HFF-Myc (cell line): ENCODE measurements around the gene ILDR1.

Experiments used
- DNase-seq: peaks from one replicate; pipeline ENCODE4 v3.0.0-alpha.2; 2011; ENCODE audit warnings: low read depth; ENCODE audit errors: extremely low read depth
- H3K4me3 ChIP-seq: replicated peaks from 2 replicates; pipeline ENCODE4 v1.5.1; 2011; ENCODE audit warnings: low read depth, mild to moderate bottlenecking, control low read depth, low read length
- TF ChIP-seq, protein P1 (sequence below): IDR thresholded peaks from 2 replicates; pipeline ENCODE4 v1.5.1; 2012; ENCODE audit warnings: mild to moderate bottlenecking, low read depth, low read length, control low read depth; ENCODE audit errors: missing control alignments

ILDR1 gene

DNA sequence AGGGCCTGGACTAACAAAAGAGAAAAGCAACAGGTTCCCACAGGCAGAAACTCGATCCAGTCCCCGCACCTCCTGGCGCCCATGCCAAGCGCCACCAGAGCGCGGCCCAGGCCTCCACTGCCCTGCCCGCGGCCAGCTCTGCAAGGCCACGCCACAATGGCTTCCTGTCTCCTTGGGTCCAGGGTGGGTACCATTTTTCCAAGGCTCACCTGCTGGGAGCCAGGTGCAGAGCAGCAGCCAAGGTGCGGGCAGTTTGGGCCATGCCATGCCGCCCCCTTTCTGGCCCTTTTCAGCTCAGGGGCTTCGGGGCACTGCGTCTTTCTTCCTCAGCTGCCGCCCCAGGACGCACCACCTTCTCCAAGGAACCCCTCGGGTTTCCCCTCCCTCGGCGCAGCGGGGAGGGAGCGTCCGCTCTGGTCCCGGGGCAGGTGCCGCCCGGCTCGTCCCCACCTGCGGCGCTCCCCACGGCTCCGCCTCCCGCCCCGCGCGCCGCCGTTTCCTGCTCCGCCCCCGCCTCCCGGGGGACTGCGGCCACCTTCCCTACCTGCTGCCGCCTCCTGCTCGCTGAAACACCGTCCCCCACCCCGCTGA is at the start of gene ILDR1:
Gene ILDR1, minus strand, starts transcription at position 437 of the 591 bp plus-strand sequence. Its CDS starts 170 bp downstream, at position 267.
- TF ChIP-seq, protein P1, sequence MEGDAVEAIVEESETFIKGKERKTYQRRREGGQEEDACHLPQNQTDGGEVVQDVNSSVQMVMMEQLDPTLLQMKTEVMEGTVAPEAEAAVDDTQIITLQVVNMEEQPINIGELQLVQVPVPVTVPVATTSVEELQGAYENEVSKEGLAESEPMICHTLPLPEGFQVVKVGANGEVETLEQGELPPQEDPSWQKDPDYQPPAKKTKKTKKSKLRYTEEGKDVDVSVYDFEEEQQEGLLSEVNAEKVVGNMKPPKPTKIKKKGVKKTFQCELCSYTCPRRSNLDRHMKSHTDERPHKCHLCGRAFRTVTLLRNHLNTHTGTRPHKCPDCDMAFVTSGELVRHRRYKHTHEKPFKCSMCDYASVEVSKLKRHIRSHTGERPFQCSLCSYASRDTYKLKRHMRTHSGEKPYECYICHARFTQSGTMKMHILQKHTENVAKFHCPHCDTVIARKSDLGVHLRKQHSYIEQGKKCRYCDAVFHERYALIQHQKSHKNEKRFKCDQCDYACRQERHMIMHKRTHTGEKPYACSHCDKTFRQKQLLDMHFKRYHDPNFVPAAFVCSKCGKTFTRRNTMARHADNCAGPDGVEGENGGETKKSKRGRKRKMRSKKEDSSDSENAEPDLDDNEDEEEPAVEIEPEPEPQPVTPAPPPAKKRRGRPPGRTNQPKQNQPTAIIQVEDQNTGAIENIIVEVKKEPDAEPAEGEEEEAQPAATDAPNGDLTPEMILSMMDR, result no peak
- no peak within 1 kb of the TSS for H3K4me3 ChIP-seq
- no peak for DNase-seq

DNA sequence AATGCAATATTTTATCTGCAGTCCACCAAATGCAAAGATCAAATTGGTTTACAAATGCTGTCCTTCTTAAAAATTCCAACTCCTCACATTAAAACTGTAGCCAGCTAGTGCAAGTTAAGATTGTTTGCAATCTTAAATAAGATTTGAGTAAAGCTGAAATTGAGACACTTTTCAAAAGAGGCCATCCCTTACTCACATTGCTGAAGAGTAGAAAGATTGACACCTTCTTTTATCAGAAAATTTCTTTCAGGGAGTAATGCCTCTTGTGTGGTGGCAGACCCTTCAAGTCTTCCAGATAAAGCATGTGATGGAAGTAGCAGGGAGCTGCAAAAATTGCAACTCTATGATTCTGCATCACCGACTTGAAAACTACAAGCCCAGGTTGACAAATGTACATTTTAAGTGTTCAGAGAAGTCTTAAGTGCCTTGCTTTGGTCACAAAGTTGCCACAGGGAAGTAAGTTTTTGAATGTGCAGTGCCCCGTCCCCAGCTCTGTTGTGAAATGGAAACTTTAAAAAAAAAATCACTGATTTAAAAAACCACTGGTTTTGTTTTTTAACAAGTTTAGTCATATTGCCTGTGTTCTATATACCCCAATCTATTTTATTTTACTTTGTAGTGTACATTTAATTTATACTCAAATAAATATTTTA is 45.7 kb upstream of the ILDR1 start:
- no peak for DNase-seq
- no peak overlapping the region for H3K4me3 ChIP-seq
- TF ChIP-seq, protein P1, result no peak

DNA sequence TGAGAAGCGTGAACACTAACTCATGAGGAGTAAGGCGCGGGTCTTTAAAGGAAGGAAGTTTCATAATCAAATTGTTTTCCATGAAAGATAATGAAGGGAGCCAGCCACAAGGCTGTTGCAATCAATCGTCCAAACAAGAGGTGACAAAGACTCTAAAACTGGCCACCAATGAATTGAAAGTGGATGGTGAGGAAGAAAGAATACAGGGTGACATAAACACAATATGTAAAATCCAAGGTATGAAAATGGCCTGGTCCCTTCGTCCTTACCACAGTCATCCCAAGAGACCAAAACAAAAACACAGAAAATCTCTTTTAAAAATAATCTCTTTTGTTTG is 45.1 kb upstream of the ILDR1 start:
- TF ChIP-seq, protein P1, result no peak
- no peak overlapping the region for H3K4me3 ChIP-seq
- no peak for DNase-seq

DNA sequence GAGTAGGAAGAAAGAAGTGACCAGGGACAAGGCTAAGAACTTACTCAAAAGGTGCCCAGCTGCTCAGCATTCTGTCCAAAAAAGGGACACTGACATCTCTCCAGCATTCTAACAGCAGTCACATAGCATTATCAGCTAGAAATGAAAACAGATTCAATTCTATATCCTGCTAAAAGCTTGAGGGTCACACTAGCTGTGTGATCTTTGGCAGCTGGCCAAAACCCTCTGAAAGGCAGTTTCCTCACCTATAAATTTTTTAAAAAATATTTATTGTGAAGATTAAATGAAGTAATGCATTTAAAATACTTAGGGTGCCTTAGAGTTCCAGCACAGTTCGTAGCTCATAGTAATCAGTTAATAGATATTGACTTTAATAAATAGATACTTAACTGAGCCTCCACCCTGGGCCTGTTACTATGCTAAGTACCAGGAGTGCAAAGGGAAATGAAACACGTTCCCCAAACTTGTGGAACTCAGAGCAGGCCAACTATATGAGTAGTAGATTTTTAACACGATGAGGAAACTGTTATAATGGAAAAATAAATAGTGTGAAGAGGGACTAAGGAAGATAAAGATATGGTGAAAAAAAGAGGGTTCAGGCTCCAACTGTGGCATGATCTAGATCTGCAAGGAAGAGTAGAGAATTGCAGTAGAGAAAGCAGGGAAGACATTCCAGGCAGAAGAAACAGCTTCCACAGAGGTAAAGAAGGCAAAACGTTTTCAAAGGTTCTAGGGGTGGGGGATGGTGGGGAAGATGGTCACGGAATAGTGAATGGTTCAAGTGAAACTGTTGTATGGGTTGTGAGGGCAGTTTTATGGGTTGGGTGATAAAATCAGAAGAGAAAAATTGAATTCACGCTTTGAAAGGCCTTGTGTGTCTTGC is 44.5 kb upstream of the ILDR1 start:
- no peak for DNase-seq
- TF ChIP-seq, protein P1, result no peak
- H3K4me3 ChIP-seq, result no peak overlapping the region

DNA sequence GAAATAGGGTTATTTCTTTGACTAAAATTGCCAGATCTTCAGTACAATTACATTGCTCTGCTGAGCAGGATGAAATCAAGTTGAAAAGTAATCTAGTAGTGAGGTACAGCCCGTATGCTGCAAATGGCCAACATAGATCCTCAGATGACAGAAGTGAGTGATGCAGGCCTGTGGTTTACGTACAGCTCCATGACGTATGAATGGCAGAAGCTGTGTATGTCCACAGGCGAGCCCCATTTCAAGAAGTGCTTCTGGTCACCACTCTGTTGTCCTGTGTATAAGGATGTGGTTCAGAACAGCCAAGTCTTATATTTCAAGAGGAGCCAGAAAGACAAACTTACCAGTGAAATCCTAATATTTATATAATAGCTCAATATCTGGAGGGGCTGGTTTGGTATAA is 42.3 kb upstream of the ILDR1 start:
- TF ChIP-seq, protein P1, result no peak
- DNase-seq, result no peak
- H3K4me3 ChIP-seq, result no peak overlapping the region

DNA sequence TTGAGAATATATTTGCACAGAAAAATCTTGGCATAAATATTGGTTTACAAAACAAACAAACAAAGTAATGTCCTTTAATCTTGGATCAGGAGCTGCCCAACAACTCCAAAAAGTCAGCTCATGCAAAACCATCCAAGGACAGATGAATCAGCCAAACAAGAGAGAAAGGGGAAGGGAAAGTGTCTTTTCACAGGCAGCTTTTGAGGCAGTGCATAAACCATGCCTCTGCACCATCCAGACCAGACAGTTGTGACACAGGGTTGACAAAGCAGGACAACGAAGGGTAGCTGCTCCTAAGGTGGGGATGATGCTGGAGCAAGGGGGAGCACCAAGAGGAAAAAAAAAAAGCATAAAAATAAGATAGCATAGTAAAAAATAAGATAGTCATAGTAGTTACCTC is 41.9 kb upstream of the ILDR1 start:
- TF ChIP-seq, protein P1, result no peak

More for the DNA sequence above, 41.9 kb upstream of the ILDR1 start:
- DNase-seq, result no peak
- no peak overlapping the region for H3K4me3 ChIP-seq
